DND-41 (cell line): ENCODE results near the gene CTSD.

Experiments used
- ATAC-seq: fragments of 200-7000 bp; cut with Tn5 transposase; 3 replicates; pipeline ENCODE4 v1.9.1; 2021; ENCODE audit warnings: low read depth; ENCODE audit not compliant: insufficient read depth
- DNase-seq: peaks from one replicate; pipeline ENCODE4 v3.0.0-alpha.2; 2020
- H2AFZ ChIP-seq: 2 replicates; pipeline ENCODE4 v1.6.0; 2012; ENCODE audit warnings: low read depth, low read length
- H3K27ac ChIP-seq: 2 replicates; pipeline ENCODE4 v1.5.1; 2012; ENCODE audit warnings: low read length, inconsistent platforms
- H3K27me3 ChIP-seq: fragments of 200-600 bp; sonication (generic); 2 replicates; pipeline ENCODE4 v1.6.0; 2012; ENCODE audit warnings: low read length, mild to moderate bottlenecking, inconsistent platforms; ENCODE audit not compliant: insufficient read depth, poor library complexity
- H3K36me3 ChIP-seq: 2 replicates; pipeline ENCODE4 v1.5.1; 2012; ENCODE audit warnings: low read length, inconsistent platforms; ENCODE audit not compliant: insufficient read depth
- H3K4me1 ChIP-seq: 2 replicates; pipeline ENCODE4 v1.5.1; 2012; ENCODE audit warnings: mild to moderate bottlenecking, low read length; ENCODE audit not compliant: insufficient read depth
- H3K4me2 ChIP-seq: 2 replicates; pipeline ENCODE4 v1.6.0; 2012; ENCODE audit warnings: mild to moderate bottlenecking, moderate library complexity, low read length, inconsistent platforms; ENCODE audit not compliant: insufficient read depth
- H3K4me3 ChIP-seq, 2 experiments: fragments of 200-600 bp in 1 of 2; shearing (Covaris generic) in 1 of 2; 2 replicates each; pipeline ENCODE4 v1.5.1; 2012 to 2016; ENCODE audit warnings: inconsistent platforms in 2 of 2, low read length in 2 of 2, mild to moderate bottlenecking in 2 of 2, low read depth in 1 of 2, moderate library complexity in 1 of 2
- H3K79me2 ChIP-seq: 2 replicates; pipeline ENCODE4 v1.6.0; 2012; ENCODE audit warnings: low read length, inconsistent platforms; ENCODE audit not compliant: insufficient read depth
- H3K9ac ChIP-seq: 2 replicates; pipeline ENCODE4 v1.6.0; 2012; ENCODE audit warnings: low read depth, mild to moderate bottlenecking, inconsistent platforms, low read length, moderate library complexity
- H3K9me3 ChIP-seq: 2 replicates; pipeline ENCODE4 v1.5.1; 2012; ENCODE audit warnings: low read length, moderate library complexity, mild to moderate bottlenecking, inconsistent platforms; ENCODE audit not compliant: insufficient read depth, severe bottlenecking
- H4K20me1 ChIP-seq: 2 replicates; pipeline ENCODE4 v1.6.0; 2012; ENCODE audit warnings: low read length; ENCODE audit not compliant: insufficient read depth
- EZH2 ChIP-seq: IDR thresholded peaks from 3 replicates; pipeline ENCODE4 v1.6.1; 2012; ENCODE audit warnings: borderline replicate concordance, low read depth, mild to moderate bottlenecking, moderate library complexity, low read length, inconsistent platforms; ENCODE audit not compliant: severe bottlenecking
- TF ChIP-seq, protein P1 (sequence below): IDR thresholded peaks from 2 replicates; pipeline ENCODE4 v1.5.1; 2012; ENCODE audit warnings: borderline replicate concordance, low read length, moderate library complexity, mild to moderate bottlenecking; ENCODE audit not compliant: poor library complexity, severe bottlenecking; ENCODE audit errors: extremely low read depth

CTSD gene

DNA sequence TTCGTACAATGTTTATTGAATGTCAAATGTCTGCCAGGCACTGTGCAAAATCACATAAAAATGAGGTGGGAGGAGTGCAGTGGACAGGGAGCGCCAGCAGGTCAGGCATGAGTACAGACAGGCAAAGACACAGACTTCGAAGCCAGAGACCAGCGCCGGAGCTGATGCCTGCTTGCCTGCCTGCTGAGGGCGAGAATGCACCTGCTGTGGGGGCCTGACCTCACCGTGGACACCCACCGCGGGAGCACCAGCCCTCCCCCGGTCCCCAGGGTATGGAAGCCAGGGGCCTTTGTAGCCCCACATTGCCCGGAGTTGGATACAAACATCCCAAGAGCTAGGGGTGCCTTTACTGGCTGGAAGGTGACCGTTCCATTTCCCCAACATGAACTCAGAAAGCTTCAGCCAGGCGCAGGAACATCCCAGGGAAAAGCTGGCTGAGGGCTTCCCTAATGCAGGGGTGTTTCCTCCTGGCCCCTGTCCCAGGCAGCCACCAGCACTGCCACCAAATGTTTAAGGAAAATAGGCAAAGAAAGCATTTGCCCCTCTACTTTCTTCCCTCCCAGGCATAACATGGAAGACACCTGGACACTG lies 31.2 kb downstream of the CTSD start:
- Histone ChIP-seq H3K9me3 (peaks cover 16% of the 10 kb centered on the region), H3K27me3 (no peaks in the 10 kb centered on the region), H3K4me3 (no peak overlapping the region), H2AFZ (no peak overlapping the region), H3K4me2 (no peak overlapping the region), H3K4me1 (peaks cover 65% of the 10 kb centered on the region), H3K27ac (peak overlapping the region; percentile 94), H3K36me3 (no peaks in the 10 kb centered on the region), H4K20me1 (no peaks in the 10 kb centered on the region), H3K9ac (peak overlapping the region; percentile 20), H3K79me2 (no peaks in the 10 kb centered on the region; the same call in 1 of the 2 replicates)
- ATAC-seq (no peak), DNase-seq (peak; percentile 52)
- TF ChIP-seq, protein P1, sequence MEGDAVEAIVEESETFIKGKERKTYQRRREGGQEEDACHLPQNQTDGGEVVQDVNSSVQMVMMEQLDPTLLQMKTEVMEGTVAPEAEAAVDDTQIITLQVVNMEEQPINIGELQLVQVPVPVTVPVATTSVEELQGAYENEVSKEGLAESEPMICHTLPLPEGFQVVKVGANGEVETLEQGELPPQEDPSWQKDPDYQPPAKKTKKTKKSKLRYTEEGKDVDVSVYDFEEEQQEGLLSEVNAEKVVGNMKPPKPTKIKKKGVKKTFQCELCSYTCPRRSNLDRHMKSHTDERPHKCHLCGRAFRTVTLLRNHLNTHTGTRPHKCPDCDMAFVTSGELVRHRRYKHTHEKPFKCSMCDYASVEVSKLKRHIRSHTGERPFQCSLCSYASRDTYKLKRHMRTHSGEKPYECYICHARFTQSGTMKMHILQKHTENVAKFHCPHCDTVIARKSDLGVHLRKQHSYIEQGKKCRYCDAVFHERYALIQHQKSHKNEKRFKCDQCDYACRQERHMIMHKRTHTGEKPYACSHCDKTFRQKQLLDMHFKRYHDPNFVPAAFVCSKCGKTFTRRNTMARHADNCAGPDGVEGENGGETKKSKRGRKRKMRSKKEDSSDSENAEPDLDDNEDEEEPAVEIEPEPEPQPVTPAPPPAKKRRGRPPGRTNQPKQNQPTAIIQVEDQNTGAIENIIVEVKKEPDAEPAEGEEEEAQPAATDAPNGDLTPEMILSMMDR: no peak
- no peak for TF ChIP-seq EZH2

DNA sequence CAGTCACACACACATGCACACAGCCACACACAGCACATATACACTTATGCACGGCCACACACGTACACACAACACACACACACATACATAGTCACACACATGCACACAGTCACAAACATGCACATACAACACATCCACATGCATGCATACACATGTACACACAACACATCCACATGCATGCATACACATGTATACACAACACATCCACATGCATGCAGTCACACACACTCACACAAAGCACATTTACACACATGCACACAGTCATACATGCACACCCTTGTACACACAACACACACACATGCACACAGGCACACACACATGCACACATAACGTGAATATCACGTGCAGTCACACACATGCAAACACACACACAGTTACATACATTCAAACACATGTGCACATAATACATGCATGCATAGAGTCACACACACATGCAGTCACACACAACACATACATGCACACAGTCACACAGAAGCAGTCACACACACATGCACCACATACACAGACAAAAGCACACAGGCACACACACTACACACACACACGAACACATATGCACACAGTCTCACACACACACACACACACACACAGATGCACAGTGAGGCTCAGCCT lies 32.2 kb downstream of the CTSD start:
- Histone ChIP-seq H3K36me3 (no peaks in the 10 kb centered on the region), H3K9ac (peak overlapping the region; percentile 20; the same call in 1 of the 2 replicates), H2AFZ (no peak overlapping the region), H3K27ac (peak overlapping the region; percentile 94), H3K4me1 (peaks cover 74% of the 10 kb centered on the region), H3K27me3 (no peaks in the 10 kb centered on the region), H3K4me3 (no peak overlapping the region), H3K79me2 (no peaks in the 10 kb centered on the region; the same call in 1 of the 2 replicates), H4K20me1 (no peaks in the 10 kb centered on the region), H3K9me3 (peaks cover 7% of the 10 kb centered on the region), H3K4me2 (no peak overlapping the region)
- ATAC-seq (no peak), DNase-seq (no peak)
- TF ChIP-seq EZH2: no peak
- TF ChIP-seq, protein P1: no peak

DNA sequence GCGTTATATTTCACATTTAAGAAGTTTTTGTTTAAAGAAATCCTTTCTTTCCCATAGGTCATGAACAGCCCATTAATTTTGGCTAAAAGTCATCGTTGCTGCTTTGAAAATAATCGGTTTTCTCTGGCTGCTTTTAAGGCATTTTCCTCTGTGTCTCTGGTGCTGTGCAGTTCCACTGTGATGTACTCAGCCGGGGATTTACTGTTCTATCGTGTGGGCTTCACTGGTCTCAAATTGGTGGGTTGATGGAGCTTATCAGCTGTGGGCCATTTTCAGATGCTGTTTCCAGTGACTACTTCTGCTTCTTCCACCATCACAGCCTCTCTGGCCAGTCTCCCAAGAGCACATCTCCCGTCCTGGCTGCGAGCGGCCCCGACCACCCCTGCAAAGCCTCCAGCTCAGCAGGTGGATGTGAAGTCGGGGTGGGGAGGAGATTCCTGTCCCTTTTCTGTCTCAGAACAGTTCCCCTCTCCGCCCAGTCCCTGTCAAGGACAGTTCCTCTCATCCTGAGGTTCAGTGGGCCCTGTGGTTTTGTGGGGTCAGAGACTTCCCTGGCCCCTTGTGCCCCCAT lies 33.6 kb downstream of the CTSD start:
- Histone ChIP-seq H3K4me3 (no peak overlapping the region), H3K79me2 (no peaks in the 10 kb centered on the region; the same call in 1 of the 2 replicates), H4K20me1 (no peaks in the 10 kb centered on the region), H3K36me3 (no peaks in the 10 kb centered on the region), H2AFZ (peak overlapping the region; percentile 14; the same call in 1 of the 2 replicates), H3K9ac (peak overlapping the region; percentile 54), H3K27me3 (no peaks in the 10 kb centered on the region), H3K9me3 (no peaks in the 10 kb centered on the region), H3K27ac (peak overlapping the region; percentile 94), H3K4me2 (peak overlapping the region; percentile 9; the same call in 1 of the 2 replicates), H3K4me1 (peaks cover 79% of the 10 kb centered on the region)
- DNase-seq (peak; percentile 51), ATAC-seq (peak; percentile 26; the same call in 1 of the 3 replicates)
- no peak for TF ChIP-seq EZH2
- TF ChIP-seq, protein P1: no peak
